NCI-H524 (cell line): ENCODE data around the gene C3orf22.
"Not testable (repeated sequence)": the region's sequence is repeated elsewhere in the genome, so short reads cannot be mapped to it uniquely, and the experiment has no call there.

ENCODE experiments used
- DNase-seq, 2 experiments: peaks; one replicate each; lab custom pipeline; 2025; lab: John Stamatoyannopoulos, UW

C3orf22 gene

GRCh38 chr3:126542340-126543241 is 16.1 kb downstream of the C3orf22 start:
- DNase-seq, result no peak

DNA sequence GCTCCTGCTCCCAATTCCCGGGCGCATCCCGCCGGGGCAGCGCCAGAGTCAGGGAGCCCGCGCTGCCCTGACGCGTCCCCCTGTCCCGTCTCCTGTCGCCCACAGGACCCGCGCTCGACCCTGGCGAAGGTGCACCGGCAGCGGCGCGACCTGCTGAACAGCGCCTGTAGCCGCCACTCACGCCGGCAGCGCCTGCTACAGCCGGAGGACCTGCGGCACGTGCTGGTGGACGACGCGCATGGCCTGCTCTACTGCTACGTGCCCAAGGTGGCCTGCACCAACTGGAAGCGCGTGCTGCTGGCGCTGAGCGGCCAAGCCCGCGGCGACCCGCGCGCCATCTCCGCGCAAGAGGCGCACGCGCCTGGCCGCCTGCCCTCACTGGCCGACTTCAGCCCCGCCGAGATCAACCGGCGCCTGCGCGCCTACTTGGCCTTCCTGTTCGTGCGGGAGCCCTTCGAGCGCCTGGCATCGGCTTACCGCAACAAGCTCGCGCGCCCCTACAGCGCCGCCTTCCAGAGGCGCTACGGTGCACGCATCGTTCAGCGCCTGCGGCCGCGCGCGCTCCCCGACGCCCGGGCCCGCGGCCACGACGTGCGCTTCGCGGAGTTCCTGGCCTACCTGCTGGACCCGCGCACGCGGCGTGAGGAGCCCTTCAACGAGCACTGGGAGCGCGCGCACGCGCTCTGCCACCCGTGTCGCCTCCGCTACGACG is 16.9 kb downstream of the C3orf22 start:
- DNase-seq, result no peak

DNA sequence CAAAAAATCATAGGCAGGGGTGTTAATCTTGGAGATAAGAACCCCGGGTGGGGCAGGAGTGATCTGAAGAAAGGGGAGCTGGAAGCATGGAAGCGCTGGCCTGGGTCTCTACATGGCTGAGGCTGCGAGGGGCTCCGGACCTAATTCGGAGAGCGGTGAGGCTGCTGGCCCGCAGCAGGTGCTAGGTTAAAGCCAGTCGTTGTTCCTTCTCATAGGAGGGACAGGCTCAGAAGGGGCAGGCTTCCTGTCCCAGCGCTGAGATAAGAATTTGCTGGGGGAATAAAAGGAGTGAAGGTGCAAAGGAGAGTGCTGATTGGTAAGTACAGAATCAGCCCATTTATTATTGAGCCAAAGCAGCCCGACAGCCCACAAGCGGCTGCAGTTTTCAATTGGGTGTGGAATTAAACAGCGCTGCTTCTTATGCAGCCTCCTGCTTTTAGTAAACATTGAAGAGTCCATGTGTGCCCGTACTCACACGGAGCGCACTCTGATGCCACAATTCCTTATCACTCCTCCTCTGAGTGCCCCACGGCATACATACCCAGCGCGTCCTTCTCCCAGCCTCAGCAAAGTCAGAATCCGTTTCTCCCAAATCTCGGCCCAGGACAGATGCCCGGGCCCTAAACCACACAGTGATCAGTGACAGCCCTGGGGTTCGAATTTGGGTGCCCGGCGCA is 17.6 kb downstream of the C3orf22 start:
- no peak for DNase-seq

- DNase-seq, result no peak
These were observed 18.3 kb downstream of the C3orf22 start for GRCh38 chr3:126540342-126540849.

DNA sequence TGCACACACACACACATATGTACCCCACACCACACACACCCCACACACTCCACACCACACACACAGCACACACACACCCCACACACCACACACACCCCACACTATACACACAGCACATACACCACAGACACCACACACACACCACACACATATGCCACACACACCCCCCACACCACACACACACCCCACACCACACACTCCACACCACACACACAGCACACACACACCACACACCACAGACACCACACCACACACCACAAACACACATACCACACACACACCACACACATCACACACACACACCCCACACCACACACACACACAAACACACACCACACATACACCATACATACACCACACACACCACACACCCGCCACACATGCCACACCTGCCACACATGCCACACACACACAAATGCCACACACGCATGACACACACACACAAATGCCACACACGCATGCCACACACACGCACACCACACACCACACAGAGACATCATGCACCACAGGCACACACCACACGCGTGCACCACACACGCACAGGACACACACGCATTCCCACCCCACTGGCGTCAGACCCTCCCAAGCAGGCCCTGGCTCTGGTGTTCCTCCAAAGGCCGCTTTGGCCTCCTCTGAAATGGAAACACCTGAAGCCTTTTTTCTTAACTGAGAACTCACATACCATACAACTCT is 19.0 kb downstream of the C3orf22 start:
- DNase-seq, result no peak

DNA sequence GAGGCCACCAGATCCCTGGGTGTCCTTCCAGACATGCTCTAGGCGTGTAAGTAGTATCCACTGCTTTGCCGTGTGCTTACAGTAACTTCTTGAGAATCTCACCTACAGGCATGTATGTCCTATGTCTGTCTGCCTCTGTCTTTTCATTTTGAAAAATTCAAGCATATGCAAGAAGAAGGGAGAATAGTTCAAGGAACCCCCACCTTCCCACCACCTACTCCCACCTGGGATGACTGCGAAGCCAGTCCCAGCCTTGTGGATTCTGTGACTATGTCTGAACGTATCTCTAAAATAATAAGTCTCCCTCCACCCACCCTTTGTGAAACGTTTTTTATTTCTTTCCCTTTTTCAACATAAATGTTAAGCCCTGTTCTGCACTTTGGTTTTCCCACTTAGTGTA is 19.8 kb downstream of the C3orf22 start:
- DNase-seq, result no peak

DNA sequence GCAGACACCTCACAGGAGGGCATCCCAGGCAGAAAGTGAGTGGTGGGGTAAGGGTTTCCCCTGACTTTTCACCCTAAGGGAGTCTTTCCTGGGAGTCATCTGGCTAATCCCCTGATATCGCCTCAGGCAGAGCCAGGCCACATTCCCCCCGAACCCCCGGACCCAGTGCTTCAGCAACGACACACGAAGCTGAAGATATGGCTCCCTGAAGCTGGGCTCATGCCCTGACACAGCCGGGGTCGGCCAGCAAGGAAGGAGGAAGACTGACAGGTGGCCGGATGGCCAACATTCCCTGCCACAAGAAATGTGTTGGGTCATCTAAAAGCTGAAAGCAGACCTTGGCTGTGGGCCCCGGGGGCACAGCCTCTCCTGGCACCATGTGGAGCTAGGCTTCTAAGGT is 20.4 kb downstream of the C3orf22 start:
- DNase-seq, result no peak

DNA sequence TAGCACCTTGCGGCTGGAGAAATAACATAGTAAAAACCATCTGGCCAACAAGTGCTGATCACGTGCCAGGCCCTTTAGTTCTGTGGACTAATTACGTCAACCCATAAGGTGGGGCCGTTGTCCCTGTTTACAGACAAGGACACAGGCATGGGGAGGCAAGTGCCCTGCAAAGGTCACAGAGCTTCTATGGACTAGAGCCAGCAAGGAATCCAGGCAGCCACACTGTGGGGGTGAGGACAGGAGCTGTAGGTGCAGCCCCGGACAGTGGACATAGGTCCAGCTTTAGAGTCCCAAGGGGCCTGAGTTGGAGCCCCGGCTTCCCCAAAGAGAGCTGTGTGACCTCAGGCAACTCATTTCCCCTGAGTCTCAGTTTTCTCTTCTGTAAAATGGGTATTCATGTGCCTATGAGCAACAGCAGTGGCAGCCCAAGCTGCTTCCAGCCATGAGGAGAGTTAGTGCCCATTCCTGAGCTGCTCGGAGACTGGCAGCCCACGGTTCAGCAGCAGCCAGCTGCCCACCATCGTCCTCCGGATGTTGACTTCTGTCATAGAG is 20.9 kb downstream of the C3orf22 start:
- DNase-seq, result peak; percentile 84 to 98

GRCh38 chr3:126537116-126537729 is 21.5 kb downstream of the C3orf22 start:
- DNase-seq, result peak in 1 of 2 experiments; percentile 57

DNA sequence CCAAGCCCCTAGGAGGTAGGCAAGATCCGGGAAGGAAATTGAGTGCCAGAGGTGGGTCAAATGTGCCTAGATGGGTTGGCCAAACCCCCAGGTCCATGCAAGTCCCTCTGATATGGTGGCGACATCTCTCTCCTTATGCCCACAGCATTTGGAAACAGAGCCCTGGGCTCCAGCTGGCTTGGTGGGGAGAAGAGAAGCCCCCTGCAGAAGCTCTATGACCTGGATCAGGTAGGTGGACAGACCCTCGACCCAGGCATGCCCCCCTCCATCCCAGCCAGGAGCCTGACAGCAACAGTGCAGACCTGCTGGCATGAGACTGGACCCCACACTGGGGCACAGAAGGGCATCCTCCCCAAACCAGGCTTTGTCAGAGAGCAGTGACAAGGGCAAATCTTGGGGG is 22.6 kb downstream of the C3orf22 start:
- DNase-seq, result no peak

GRCh38 chr3:126535636-126536035 is 23.1 kb downstream of the C3orf22 start:
- no peak for DNase-seq

DNA sequence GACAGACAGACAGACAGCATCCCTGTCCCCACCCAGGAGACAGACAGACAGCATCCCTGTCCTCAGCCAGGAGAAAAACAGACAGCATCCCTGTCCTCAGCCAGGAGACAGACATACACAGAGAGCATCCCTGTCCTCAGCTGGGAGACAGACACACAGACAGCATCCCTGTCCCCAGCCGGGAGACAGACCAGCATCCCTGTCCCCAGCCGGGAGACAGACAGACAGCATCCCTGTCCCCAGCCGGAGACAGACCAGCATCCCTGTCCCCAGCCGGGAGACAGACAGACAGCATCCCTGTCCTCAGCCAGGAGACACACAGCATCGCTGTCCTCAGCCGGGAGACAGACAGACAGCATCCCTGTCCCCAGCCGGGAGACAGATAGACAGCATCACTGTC is 24.0 kb downstream of the C3orf22 start:
- not testable (repeated sequence) for DNase-seq

- DNase-seq, result no peak
These were observed 25.2 kb downstream of the C3orf22 start for GRCh38 chr3:126533506-126533905.

DNA sequence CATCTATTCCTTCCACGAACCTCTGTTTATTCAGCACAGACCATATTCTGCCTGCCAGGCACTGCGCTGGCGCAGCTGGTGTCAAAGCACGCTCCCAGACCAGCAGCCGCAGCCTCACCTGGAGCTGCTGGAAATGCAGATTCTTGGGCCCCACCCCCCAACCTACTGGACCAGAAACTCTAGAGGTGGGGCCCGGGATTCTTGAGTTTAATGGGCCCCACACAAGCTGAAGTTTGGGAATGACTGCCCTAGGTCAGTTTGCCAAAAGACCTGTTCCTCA is 27.7 kb downstream of the C3orf22 start:
- DNase-seq, result no peak

DNA sequence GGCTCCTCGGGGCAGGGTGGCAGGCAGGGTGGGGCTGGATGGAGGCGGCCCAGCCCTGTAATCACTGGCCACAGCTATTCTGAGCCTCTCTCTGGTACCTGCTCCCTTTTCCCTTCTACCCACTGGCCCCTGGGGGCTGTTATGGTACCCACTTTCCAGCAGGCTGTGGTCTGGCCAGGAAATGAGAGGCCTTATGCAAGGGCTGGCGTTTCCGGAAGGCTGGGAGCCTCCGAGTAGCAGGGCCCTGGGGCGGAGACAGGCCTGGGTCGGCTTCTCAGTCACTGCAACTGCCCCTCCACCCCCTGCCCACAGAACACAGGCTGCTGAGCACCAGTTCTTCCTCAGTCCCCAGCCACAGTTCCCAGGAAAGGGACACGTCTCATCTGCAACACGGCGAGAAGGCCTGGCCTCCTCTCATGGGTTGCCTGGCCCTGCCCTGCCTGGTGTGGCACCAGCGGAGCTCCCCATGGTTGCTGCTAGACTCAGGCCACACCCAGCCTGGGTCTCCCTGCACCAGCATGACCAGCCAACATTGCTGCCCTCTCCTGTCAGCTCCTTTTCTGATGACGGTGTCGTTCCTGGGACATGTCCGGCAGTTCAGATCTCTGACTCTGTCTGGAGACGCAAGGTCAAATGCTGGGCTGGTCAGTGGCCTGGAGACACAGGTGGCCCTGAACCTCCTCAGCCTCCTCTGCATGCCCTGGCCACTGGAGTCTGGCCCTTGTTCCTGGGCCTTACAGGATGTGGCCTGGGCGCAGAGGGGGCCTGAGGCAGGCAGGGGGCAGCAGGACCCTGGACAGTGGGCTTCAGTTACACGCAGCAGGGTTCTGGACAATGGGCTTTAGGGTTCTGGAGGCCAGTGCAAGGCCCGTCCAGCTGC is 28.3 kb downstream of the C3orf22 start:
- no peak for DNase-seq

DNA sequence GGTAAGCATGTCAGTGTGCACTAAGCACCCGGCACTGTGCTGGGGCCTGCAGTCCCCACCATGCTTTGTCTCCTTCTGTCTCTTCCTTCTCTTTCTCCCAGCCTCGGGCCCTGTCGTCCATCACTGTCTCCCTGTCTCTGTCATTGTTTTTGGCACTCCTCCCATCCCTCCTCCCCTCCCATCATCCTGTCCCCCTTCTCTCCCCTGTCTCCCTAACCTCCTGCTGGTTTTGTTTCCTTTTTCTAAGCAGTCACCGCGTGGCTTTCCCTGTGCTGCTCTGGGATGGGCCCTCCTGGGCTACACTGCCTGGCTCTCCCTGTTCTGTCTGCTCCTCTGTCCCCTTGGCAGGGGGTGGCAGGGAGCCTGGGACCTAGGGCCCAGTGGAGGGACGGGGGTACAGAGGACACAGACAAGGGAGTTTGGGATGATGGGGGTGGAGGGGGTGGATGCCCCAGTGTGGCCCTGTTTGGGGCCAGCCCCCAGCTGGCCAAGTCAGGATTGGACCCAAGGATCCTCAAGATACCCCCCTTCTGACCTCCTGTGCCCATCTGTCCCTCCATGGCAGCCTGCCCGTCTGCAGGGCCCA is 29.1 kb downstream of the C3orf22 start:
- peak in 1 of 2 experiments; percentile 23 for DNase-seq

DNA sequence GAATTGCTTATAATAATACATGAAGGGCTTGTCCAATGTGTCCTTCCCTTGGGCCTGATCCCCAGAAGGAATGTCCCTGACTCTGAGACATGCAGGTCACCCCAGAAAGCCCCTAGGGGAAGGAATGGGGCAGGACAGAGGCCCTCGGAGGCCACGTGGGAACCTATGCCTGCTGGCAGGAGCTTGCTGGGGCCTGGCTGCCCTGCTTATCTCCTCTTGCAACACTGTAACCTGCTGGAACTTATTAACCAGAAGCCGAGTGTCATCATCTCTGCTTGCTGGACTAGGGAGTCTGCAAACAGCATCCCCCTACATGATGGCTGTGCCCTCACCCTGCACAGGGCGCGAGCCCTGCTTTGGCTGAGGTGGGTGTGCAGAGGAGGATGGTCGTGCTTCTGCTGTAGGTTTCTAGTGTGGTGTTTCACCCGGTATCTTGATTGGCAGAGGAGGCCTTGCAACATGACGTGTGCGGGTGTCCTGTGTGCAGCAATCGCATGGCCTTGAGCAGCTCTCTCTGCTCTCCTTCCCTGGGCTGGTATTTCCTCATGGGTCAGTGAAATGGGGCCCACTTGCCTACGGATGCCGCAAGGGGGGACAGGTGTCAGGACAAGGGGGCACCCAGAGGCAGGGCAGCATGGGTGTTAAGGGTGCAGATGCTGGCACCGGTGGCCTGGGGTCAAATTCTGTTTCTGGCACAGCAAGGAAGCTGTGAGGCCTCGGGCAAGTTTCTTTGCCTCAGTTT is 29.8 kb downstream of the C3orf22 start:
- DNase-seq, result no peak

- DNase-seq, result no peak
These were observed 30.3 kb downstream of the C3orf22 start for GRCh38 chr3:126528419-126528799.
